Transverse colon (tissue), 4 donors: ENCODE measurements around the gene TLX1. TPM values are rescaled to one million over a fixed set of nuclear protein-coding genes. Genes with fewer than 3 reads are reported as not detected.

Experiments
- DNase-seq: peaks from one replicate; pipeline ENCODE4 v3.0.0-alpha.2; 2019
- H3K27ac ChIP-seq, 4 donors: fragments of 200-600 bp; sonication (generic); 2 replicates each; pipeline ENCODE4 v1.5.1; 2016 to 2018; ENCODE audit warnings: inconsistent platforms in 4 of 4
- H3K27me3 ChIP-seq: fragments of 200-600 bp; sonication (generic); 2 replicates; pipeline ENCODE4 v1.5.1; 2017; ENCODE audit warnings: inconsistent platforms
- H3K36me3 ChIP-seq, 4 donors: fragments of 200-600 bp; sonication (generic); 2 replicates each; pipeline ENCODE4 v1.5.1; 2017 to 2019; ENCODE audit warnings: inconsistent platforms in 4 of 4
- H3K4me1 ChIP-seq, 4 donors: fragments of 200-600 bp; sonication (generic); 2 replicates each; pipeline ENCODE4 v1.5.1; 2017 to 2020; ENCODE audit warnings: inconsistent platforms in 4 of 4
- H3K4me3 ChIP-seq, 4 donors: fragments of 200-600 bp; sonication (generic); 1 replicate in 1 of 4; 2 replicates in 3 of 4; pipeline versions ENCODE4 v1.5.1 to v1.6.1; 2017 to 2019; ENCODE audit warnings: inconsistent platforms in 4 of 4
- H3K9me3 ChIP-seq, 2 donors: fragments of 200-600 bp; sonication (generic); 2 replicates each; pipeline ENCODE4 v1.5.1; 2017 to 2019; ENCODE audit warnings: inconsistent platforms in 2 of 2
- EP300 ChIP-seq: sonication (generic); formaldehyde crosslinking; IDR thresholded peaks from one replicate; pipeline ENCODE4 v1.6.1; 2017; ENCODE audit warnings: antibody characterized with exemption, low read depth
- POLR2A ChIP-seq: fragments of 450-650 bp; IDR thresholded peaks from one replicate; pipeline ENCODE4 v1.6.1; 2016; ENCODE audit warnings: antibody characterized with exemption, mild to moderate bottlenecking, moderate library complexity
- POLR2AphosphoS5 ChIP-seq, 3 donors: sonication (generic); formaldehyde crosslinking; IDR thresholded peaks; one replicate each; pipeline ENCODE4 v1.6.1; 2016; ENCODE audit warnings: antibody characterized with exemption in 3 of 3
- WGBS, 2 donors: methylation state at CpG; one replicate each; pipeline ENCODE4 v1.1.5; 2018; ENCODE audit warnings: low coverage in 1 of 2; 5-methylcytosine and 5-hydroxymethylcytosine counted together
- in situ Hi-C, 4 donors: fragments of 200-750 bp; cut with MboI; loops; one replicate each; pipeline versions ENCODE4 v1.15.0 to v1.15.1; 2017; ENCODE audit warnings: low sequenced_read_pairs in 3 of 4, low pct_ligation_motif_present in 1 of 4, low pct_unique_long_range_greater_than_20kb in 1 of 4
- intact Hi-C: fragments of 100-400 bp; cut with DNase I; formaldehyde crosslinking; loops from one replicate; pipeline ENCODE4 v1.15.1; 2023; ENCODE audit warnings: low total_unique reads
- total RNA-seq, 4 donors: library from RNA; depleted of rRNA; stranded (reverse); fragments of >200 nt; gene quantifications; one replicate each; pipeline ENCODE4 v1.1.0, GENCODE V29; 2016
- TF ChIP-seq, protein P1 (sequence below), 5 experiments: fragments of 200-600 bp in 3 of 5; fragments of 450-650 bp in 2 of 5; sonication (generic) in 3 of 5; IDR thresholded peaks; 1 replicate in 2 of 5; 2 replicates in 3 of 5; pipeline ENCODE4 v1.5.1; 2016 to 2017; ENCODE audit warnings: antibody characterized with exemption in 5 of 5, inconsistent platforms in 3 of 5, mild to moderate bottlenecking in 2 of 5, moderate library complexity in 1 of 5

Gene TLX1
- total RNA-seq, 4 donors from 2014 or later = 0.14 to 0.60 TPM; not detected in 2

DNA sequence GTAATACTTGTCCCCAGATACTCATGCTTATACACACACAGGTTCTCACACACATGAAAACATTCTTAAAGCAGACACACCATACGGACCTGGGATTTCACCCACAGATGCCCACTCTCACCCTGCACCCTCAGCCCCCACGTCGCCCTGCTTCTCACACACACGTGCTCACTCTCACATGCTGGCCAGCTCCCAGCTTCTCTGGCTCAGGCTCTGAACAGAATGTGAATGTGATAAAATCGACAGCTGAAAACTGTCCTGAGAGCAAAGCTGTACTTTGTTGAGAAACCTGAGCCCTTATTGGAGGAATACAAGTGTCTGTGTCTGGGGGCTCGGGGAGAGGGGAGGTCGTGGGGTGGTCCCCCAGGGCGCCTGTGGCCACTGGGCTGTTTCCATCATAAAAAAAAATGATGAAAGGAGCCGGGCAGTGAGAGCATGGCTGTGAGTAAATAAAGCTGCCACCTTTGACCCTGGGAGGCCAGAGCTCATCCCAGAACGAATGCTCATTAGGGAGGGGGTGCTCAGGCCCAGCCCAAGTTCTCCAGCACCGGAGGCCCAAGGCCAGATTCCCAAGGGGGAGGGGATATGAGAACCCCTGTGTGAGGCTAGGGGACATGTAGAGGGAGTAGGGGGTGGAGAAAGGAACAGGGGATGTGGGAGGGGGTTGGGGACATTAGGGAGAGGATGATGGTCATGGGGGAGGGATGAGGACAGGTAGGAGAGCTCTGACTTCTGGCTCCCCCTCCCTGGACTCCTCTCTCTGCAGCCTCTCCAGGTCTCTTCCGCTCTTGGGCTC lies 18.1 kb upstream of the TLX1 start:
- no peak for TF ChIP-seq POLR2AphosphoS5 (IDR thresholded peaks at IDR 0.05)
- no peak for TF ChIP-seq POLR2A
- TF ChIP-seq EP300 = no peak
- TF ChIP-seq, protein P1, sequence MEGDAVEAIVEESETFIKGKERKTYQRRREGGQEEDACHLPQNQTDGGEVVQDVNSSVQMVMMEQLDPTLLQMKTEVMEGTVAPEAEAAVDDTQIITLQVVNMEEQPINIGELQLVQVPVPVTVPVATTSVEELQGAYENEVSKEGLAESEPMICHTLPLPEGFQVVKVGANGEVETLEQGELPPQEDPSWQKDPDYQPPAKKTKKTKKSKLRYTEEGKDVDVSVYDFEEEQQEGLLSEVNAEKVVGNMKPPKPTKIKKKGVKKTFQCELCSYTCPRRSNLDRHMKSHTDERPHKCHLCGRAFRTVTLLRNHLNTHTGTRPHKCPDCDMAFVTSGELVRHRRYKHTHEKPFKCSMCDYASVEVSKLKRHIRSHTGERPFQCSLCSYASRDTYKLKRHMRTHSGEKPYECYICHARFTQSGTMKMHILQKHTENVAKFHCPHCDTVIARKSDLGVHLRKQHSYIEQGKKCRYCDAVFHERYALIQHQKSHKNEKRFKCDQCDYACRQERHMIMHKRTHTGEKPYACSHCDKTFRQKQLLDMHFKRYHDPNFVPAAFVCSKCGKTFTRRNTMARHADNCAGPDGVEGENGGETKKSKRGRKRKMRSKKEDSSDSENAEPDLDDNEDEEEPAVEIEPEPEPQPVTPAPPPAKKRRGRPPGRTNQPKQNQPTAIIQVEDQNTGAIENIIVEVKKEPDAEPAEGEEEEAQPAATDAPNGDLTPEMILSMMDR (IDR thresholded peaks at IDR 0.05) = no peak
- Histone ChIP-seq H3K27ac (no peak overlapping the region), H3K4me1 (peaks cover 0 to 3% (median 0%) of the 10 kb centered on the region in 4 donors), H3K36me3 (no peaks in the 10 kb centered on the region), H3K4me3 (no peak overlapping the region), H3K27me3 (peaks cover 89% of the 10 kb centered on the region), H3K9me3 (no peaks in the 10 kb centered on the region)
- no peak for DNase-seq
- in situ Hi-C loops = no loop called here
- intact Hi-C loops = no loop called here
- WGBS, 2 donors = 16 to 44% methylated on average over 5 to 12 of the region's 12 CpGs

DNA sequence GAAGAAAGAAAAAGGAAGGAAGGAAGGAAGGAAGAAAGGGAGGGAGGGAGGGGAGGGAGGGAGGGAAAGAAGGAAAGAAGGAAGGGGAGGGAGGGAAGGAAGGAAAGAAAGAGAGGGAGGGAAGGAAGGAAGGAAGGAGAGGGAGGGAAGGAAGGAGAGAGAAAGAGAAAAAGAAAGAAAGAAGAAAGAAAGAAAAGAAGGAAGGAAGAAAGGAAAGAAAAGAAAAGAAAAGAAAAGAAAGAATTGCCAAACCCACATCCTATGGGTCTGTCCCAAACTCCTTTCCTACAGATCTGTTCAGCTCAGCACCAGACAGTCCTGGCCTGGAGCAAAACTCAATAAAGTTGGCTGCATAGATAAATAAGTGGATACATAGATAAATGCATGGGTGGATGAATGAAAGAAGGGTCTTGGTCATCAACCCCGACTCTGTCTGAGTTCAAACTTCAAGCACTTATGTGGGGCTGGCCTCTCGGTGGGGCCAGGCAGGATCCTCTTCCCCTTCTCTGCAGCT lies 17.2 kb upstream of the TLX1 start:
- Histone ChIP-seq H3K4me3 (no peak overlapping the region), H3K36me3 (no peaks in the 10 kb centered on the region), H3K9me3 (no peaks in the 10 kb centered on the region), H3K27me3 (peaks cover 85% of the 10 kb centered on the region), H3K4me1 (peaks cover 0 to 3% (median 0%) of the 10 kb centered on the region in 4 donors), H3K27ac (no peak overlapping the region)
- TF ChIP-seq POLR2A (no peak), POLR2AphosphoS5 (IDR thresholded peaks at IDR 0.05) (no peak), EP300 (no peak)
- TF ChIP-seq, protein P1 (IDR thresholded peaks at IDR 0.05) = no peak
- no peak for DNase-seq
- intact Hi-C loops = no loop called here
- in situ Hi-C loops = no loop called here
- 73 to 83% methylated on average over 1 to 2 of the region's 2 CpGs for WGBS, 2 donors

DNA sequence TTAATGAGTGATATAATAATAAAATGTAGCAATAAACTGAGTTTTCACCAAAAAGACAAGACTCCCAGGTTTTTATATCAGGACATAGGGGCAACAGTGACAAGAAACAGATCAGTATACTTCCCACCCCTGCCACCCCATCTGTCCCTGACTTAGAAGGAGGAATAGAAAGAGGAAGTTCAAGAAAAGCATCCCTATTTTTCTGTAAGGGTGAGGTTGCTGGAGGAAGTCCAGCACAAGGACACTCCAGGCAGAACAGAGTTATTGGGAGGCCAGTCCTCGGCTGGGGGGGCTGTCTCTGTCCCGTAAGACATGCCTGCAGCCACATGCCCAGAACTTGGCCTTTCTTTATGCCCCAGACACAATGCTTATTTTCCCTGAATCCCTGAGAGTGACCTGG lies 16.5 kb upstream of the TLX1 start:
- Histone ChIP-seq H3K9me3 (no peaks in the 10 kb centered on the region), H3K4me3 (no peak overlapping the region), H3K4me1 (peaks cover 0 to 3% (median 0%) of the 10 kb centered on the region in 4 donors), H3K36me3 (no peaks in the 10 kb centered on the region), H3K27me3 (peaks cover 81% of the 10 kb centered on the region), H3K27ac (no peak overlapping the region)
- TF ChIP-seq POLR2AphosphoS5 (IDR thresholded peaks at IDR 0.05) (no peak), POLR2A (no peak)
- WGBS, 2 donors = 56% methylated on average over 2 of the region's 2 CpGs; no CpG with 5 or more reads in 1 of the 2 donors
- intact Hi-C loops (no loop called here), in situ Hi-C loops (no loop called here)
- no peak for DNase-seq

DNA sequence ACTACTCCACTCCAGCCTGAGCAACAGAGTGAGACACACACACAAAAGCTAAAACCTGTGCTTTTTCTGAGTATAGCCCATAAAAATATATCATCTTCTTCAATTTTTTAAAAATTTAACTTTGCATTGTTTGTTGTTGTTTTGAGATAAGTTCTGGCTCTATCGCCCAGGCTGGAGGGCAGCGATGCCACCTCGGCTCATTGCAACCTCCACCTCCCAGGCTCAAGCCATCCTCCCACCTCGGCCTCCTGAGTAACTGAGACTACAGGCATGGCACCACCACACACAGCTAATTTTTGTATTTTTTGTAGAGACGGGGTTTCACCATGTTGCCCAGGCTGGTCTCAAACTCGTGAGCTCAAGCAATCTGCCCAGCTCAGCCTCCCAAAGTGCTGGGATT lies 14.3 kb upstream of the TLX1 start:
- peaks cover 81% of the 10 kb centered on the region for H3K27me3 ChIP-seq
- H3K36me3 ChIP-seq = no peaks in the 10 kb centered on the region
- H3K27ac ChIP-seq = no peak overlapping the region
- H3K9me3 ChIP-seq = no peaks in the 10 kb centered on the region
- TF ChIP-seq EP300 (no peak), POLR2A (no peak)
- no peak for DNase-seq
- 83 to 100% methylated on average over 4 to 6 of the region's 6 CpGs for WGBS, 2 donors
- peaks cover 0 to 17% (median 7%) of the 10 kb centered on the region in 4 donors for H3K4me1 ChIP-seq
- in situ Hi-C loops = no loop called here
- H3K4me3 ChIP-seq = no peak overlapping the region
- intact Hi-C loops = no loop called here

DNA sequence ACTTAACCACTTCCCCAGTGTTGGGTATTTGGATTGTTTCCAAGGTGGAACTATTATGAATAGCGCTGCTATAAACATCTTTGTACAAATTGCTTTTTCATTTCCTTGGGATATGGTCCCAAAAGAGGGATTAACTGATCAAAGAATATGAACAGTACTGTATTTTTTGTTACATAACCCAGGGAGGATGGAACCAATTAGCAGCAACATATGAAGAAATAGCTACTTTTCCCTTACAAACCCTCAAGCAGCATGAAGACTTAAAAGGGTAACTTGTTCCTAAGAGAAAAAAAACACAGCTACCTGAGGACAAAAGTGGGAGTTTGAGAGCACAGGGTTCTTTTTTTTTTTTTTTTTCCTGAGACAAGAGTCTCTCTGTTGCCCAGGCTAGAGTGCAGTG lies 13.1 kb upstream of the TLX1 start:
- 91 to 100% methylated on average over 1 of the region's 1 CpG for WGBS, 2 donors
- no peaks in the 10 kb centered on the region for H3K36me3 ChIP-seq
- no peaks in the 10 kb centered on the region for H3K9me3 ChIP-seq
- TF ChIP-seq EP300 = no peak
- no peak for TF ChIP-seq POLR2AphosphoS5 (IDR thresholded peaks at IDR 0.05)
- TF ChIP-seq, protein P1 (IDR thresholded peaks at IDR 0.05) = no peak
- no peak for TF ChIP-seq POLR2A
- no peak for DNase-seq
- H3K4me1 ChIP-seq = peaks cover 1 to 24% (median 13%) of the 10 kb centered on the region in 4 donors
- in situ Hi-C loops (no loop called here), intact Hi-C loops (no loop called here)
- peaks cover 83% of the 10 kb centered on the region for H3K27me3 ChIP-seq
- H3K27ac ChIP-seq = no peak overlapping the region
- no peak overlapping the region for H3K4me3 ChIP-seq
